Central memory CD8-positive, alpha-beta T cell (primary cell): Measurements from ENCODE around the gene CEP192.

Source experiments
- ATAC-seq: fragments of 150-1000 bp; cut with Tn5 transposase; replicated peaks from 2 replicates; pipeline ENCODE4 v1.10.0; 2022; ENCODE audit warnings: mild to moderate bottlenecking, moderate FRiP score, moderate number of reproducible peaks; ENCODE audit not compliant: poor library complexity, severe bottlenecking; ENCODE audit errors: extremely low read depth
- DNase-seq, 2 donors: peaks; one replicate each; pipeline ENCODE4 v3.0.0; 2021; ENCODE audit warnings: low spot score in 2 of 2
- H3K27ac Mint-ChIP-seq: one replicate; pipeline ENCODE4 v1.8.0; 2022; ENCODE audit warnings: low read depth, mild to moderate bottlenecking, moderate library complexity, mixed read lengths
- H3K27me3 Mint-ChIP-seq: one replicate; pipeline ENCODE4 v1.8.0; 2022; ENCODE audit warnings: mixed read lengths
- H3K36me3 Mint-ChIP-seq: one replicate; pipeline ENCODE4 v1.8.0; 2022; ENCODE audit warnings: mild to moderate bottlenecking, moderate library complexity, mixed read lengths; ENCODE audit not compliant: insufficient read depth
- H3K4me1 Mint-ChIP-seq: one replicate; pipeline ENCODE4 v1.8.0; 2022; ENCODE audit warnings: mixed read lengths
- H3K4me3 Mint-ChIP-seq: one replicate; pipeline ENCODE4 v1.8.0; 2022; ENCODE audit warnings: mild to moderate bottlenecking, moderate library complexity, mixed read lengths
- H3K9me3 Mint-ChIP-seq: one replicate; pipeline ENCODE4 v1.8.0; 2022; ENCODE audit warnings: mixed read lengths

The CEP192 gene

GRCh38 chr18:13125191-13125590 lies 134.0 kb downstream of the CEP192 start:
- ATAC-seq (no peak), DNase-seq (no peak)
- Mint-ChIP-seq H3K4me3 (no peak overlapping the region), H3K27me3 (no peaks in the 10 kb centered on the region), H3K36me3 (peaks cover 6% of the 10 kb centered on the region), H3K27ac (no peak overlapping the region), H3K9me3 (no peaks in the 10 kb centered on the region), H3K4me1 (peaks cover 10% of the 10 kb centered on the region)

DNA sequence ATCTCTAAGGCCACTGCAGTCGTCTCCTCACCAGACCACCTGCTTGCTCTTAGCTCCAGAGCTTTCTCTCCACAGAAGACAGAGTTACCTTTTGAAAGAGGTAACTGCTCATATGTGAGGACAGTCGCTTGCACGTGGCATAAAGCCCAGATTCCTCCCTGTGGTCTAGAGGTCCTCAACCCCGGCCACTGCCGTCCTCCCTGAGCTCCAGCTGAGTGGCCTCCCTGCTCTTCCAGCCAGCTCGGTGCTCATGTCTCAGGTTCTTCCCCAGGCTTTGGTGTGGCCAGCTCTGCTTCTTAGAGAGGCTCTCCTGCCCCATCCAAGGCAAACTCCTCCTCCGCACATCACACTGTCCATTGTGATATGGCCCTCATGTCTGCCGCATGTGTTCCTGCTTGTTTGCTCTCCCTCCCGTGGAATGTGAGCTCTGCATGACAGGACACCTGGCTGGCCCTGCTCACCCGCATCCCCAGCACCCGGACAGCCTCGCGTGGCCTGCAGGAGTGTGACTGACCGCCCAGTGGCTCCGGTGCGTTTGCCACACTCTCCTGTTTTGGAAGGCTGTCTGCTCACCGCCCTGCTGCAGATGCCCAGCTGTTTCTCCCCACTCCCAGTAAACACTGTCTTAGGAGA lies 135.9 kb downstream of the CEP192 start:
- Mint-ChIP-seq H3K27ac (peak overlapping the region; percentile 1), H3K4me1 (peaks cover 10% of the 10 kb centered on the region), H3K36me3 (peaks cover 5% of the 10 kb centered on the region), H3K4me3 (no peak overlapping the region), H3K9me3 (no peaks in the 10 kb centered on the region), H3K27me3 (no peaks in the 10 kb centered on the region)
- ATAC-seq (no peak), DNase-seq (no peak)

DNA sequence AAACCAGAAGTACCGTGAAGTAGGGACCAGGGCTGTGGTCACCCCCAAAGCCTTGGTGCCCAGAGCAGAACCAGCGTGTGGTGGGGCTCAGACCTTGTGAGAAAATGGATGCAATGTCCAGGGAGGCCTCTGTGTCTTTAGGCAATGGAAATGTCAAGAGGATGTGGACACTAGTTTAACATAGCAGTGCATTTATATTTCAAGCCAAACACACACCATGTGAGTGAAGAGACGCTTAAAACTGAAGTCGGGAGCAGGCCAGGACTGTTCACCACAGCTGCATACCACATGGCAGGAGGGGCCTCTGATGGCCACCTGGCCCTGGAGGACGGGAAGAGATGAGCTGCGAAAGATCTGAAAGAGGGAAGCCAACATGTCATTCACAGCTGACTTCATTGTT lies 140.1 kb downstream of the CEP192 start:
- Mint-ChIP-seq H3K4me1 (peaks cover 23% of the 10 kb centered on the region), H3K9me3 (no peaks in the 10 kb centered on the region), H3K36me3 (peaks cover 7% of the 10 kb centered on the region), H3K27ac (no peak overlapping the region), H3K27me3 (no peaks in the 10 kb centered on the region), H3K4me3 (no peak overlapping the region)
- DNase-seq (no peak), ATAC-seq (no peak)

DNA sequence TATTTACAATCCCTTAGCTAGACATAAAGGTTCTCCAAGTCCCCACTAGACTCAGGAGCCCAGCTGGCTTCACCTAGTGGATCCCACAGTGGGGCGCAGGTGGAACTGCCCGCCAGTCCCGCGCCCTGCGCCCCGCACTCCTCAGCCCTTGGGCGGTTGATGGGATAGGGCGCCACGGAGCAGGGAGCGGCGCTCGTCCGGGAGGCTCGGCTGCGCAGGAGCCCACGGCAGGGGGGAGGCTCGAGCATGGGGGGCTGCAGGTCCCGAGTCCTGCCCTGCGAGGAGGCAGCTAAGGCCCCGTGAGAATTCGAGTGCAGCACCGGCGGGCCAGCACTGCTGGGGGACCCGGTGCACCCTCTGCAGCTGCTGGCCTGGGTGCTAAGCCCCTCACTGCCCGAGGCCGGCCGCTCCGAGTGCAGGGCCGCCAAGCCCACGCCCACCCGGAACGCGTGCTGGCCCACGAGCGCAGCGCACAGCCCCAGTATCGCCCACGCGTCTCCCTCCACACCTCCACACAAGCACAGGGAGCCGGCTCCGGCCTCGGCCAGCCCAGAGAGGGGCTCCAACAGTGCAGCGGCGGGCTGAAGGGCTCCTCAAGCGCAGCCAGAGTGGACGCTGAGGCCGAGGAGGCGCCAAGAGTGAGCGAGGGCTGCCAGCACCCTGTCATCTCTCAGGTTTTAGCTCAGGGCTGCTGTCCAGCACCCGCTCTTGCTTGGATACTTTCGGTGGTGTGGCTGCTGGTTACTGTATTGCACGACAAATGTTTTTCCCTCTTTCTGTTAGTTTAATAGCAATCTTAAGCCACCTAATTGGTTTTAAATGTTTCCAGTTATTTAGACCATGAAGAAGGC lies 143.6 kb downstream of the CEP192 start:
- DNase-seq: no peak
- Mint-ChIP-seq H3K36me3 (peaks cover 15% of the 10 kb centered on the region), H3K4me3 (no peak overlapping the region), H3K27me3 (no peaks in the 10 kb centered on the region), H3K4me1 (peaks cover 38% of the 10 kb centered on the region), H3K9me3 (no peaks in the 10 kb centered on the region), H3K27ac (no peak overlapping the region)
- ATAC-seq: no peak

DNA sequence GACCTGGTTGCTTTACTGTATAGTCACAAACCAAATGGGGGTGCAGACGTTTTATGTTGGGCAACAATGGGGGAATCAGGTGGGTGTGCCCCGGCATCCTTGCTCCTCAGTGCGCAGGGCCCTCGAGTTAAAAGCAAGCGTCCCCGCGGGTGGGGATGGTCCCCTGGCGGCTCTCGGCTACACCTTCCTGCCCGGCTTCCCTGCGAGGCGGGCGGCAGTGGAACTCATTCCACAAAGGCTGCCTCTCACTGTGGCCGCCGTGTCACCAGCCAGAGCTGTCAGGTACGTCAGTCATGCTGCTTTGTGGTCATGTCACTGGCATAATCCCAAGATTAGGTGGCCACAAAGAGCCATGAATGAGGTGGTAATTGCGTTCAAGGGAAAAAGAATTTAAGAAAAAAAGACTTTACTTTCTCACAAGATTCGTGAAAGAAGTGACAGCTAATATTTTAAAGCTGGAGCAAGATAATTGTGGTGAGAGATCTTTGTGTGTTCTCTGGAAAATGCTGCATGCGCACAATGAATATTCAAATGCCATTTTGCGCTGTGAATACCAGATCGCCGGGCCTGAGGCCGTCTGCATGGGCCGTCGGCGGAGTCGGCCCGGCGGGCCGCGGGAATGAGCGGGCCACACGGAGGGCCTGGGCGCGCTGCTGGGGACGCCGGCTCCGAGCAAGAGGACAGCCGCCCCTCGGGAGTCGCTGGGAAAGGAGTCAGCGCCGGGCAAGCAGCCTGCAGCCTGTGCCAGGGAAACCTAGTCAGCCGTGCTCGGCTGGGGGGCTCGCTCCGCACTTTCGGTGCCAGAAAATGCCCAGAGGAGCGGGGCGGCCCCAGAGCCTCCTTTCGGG lies 145.1 kb downstream of the CEP192 start:
- Mint-ChIP-seq H3K4me1 (peaks cover 33% of the 10 kb centered on the region), H3K4me3 (peak overlapping the region; percentile 95), H3K9me3 (no peaks in the 10 kb centered on the region), H3K27ac (peak overlapping the region; percentile 96), H3K36me3 (peaks cover 15% of the 10 kb centered on the region), H3K27me3 (no peaks in the 10 kb centered on the region)
- DNase-seq: peak in 1 of 2 donors; percentile 41
- peak; percentile 38 for ATAC-seq

GRCh38 chr18:13136904-13137669 lies 145.9 kb downstream of the CEP192 start:
- Mint-ChIP-seq H3K36me3 (peaks cover 15% of the 10 kb centered on the region), H3K9me3 (no peaks in the 10 kb centered on the region), H3K27ac (peak overlapping the region; percentile 96), H3K27me3 (no peaks in the 10 kb centered on the region), H3K4me1 (peaks cover 33% of the 10 kb centered on the region), H3K4me3 (peak overlapping the region; percentile 95)
- DNase-seq (peak in 1 of 2 donors; percentile 30), ATAC-seq (peak; percentile 47)

- Mint-ChIP-seq H3K4me3 (peak overlapping the region; percentile 95), H3K27me3 (peaks cover under 1% of the 10 kb centered on the region), H3K36me3 (peaks cover 15% of the 10 kb centered on the region), H3K4me1 (peaks cover 33% of the 10 kb centered on the region), H3K9me3 (no peaks in the 10 kb centered on the region), H3K27ac (peak overlapping the region; percentile 96)
- peak; percentile 33 to 63 for DNase-seq
- peak; percentile 88 for ATAC-seq
Measured at GRCh38 chr18:13137670-13138419, 146.7 kb downstream of the CEP192 start.

- peaks cover 6% of the 10 kb centered on the region for H3K9me3 Mint-ChIP-seq
- peaks cover 33% of the 10 kb centered on the region for H3K4me1 Mint-ChIP-seq
- ATAC-seq (no peak), DNase-seq (no peak)
- H3K27ac Mint-ChIP-seq: peak overlapping the region; percentile 96
- H3K27me3 Mint-ChIP-seq: peaks cover 8% of the 10 kb centered on the region
- peak overlapping the region; percentile 95 for H3K4me3 Mint-ChIP-seq
- peaks cover 15% of the 10 kb centered on the region for H3K36me3 Mint-ChIP-seq
Measured at GRCh38 chr18:13138420-13139139, 147.4 kb downstream of the CEP192 start.

GRCh38 chr18:13139885-13140450 lies 148.8 kb downstream of the CEP192 start:
- H3K36me3 Mint-ChIP-seq: peaks cover 15% of the 10 kb centered on the region
- no peak for DNase-seq
- no peak overlapping the region for H3K27ac Mint-ChIP-seq
- H3K4me1 Mint-ChIP-seq: peaks cover 33% of the 10 kb centered on the region
- H3K4me3 Mint-ChIP-seq: no peak overlapping the region
- H3K27me3 Mint-ChIP-seq: peaks cover 11% of the 10 kb centered on the region
- no peak for ATAC-seq
- H3K9me3 Mint-ChIP-seq: peaks cover 9% of the 10 kb centered on the region

GRCh38 chr18:13141209-13141608 lies 150.0 kb downstream of the CEP192 start:
- Mint-ChIP-seq H3K27me3 (peaks cover 11% of the 10 kb centered on the region), H3K4me1 (peaks cover 21% of the 10 kb centered on the region), H3K27ac (no peak overlapping the region), H3K9me3 (peaks cover 9% of the 10 kb centered on the region), H3K4me3 (no peak overlapping the region), H3K36me3 (peaks cover 14% of the 10 kb centered on the region)
- no peak for DNase-seq
- ATAC-seq: no peak
